ENCODE data around the gene MRPL55.

MRPL55 gene

DNA sequence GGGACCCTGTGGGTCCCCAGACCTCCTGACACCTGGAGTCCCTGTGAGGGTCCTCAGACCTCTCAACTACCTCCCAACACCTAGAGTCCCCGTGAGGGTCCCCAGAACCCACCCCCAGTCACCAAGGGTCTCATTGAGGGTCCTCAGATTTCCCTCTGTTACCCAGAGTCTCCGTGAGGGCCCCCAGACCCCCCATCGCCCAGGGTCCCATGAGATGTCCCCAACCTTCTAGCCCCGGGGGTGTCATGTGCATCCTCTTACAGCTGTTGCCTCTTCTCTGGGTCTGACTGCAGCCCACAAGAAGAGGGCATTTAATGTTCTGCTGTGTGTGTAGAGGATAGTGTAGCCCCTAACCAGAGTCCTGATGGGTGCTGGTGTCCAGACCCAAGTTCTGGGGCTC is 38.7 kb upstream of the MRPL55 start:
- DNase-seq (ENCODE audit: low read depth in 2 of 2) = no peak

DNA sequence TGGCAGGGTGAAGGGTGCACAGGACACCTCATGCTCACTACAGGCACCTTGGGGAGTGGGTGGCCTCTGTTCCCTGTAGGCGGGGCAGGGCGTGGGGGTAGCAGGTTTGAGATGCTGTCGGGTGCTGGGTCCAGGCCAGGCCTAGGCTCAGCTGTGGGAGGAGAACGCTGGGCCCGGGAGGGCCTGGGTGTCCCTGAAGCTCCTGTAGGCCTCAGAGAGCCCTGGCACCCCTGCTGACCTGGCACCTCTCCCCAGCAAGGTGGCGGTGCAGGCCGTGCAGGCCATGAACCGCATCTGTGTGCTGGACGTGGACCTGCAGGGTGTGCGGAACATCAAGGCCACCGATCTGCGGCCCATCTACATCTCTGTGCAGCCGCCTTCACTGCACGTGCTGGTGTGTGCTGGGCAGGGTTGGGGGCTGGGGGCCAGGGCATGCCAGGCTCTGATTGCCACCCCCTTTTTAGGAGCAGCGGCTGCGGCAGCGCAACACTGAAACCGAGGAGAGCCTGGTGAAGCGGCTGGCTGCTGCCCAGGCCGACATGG is 38.1 kb upstream of the MRPL55 start:
- DNase-seq (ENCODE audit: low read depth in 2 of 2) = no peak

DNA sequence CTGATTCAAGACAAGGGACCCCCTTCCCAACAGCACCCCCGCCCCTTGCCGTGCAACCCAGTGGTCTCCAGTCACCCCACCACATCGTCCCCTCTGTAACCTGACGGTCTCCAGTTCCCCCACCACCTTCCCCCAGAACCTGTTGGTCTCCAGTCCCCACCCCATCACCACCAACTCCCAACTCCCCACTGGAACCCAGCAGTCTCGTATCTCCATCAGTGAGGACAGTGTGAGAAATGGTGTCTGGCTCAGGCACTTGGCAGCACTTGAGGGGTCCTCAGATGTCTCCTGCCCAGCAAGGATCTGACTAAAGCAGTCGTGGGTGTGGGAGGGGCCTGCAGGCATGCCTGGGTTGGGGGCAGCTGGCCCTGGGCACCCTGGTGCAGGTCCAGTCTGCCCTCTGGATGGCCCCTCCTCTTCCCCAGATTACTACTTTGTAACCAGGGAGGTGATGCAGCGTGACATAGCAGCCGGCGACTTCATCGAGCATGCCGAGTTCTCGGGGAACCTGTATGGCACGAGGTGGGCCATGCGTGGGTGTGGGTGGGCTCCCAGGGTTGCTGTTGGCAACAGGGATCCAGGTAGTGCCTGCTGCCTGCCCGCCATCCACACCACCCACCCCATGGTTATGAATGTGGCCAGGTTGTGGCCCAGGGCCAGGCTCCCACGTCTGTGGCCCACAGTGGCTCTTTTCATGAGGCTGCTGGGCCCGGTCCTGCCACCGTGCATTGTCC is 37.5 kb upstream of the MRPL55 start:
- no peak for DNase-seq (ENCODE audit: low read depth in 2 of 2)

DNA sequence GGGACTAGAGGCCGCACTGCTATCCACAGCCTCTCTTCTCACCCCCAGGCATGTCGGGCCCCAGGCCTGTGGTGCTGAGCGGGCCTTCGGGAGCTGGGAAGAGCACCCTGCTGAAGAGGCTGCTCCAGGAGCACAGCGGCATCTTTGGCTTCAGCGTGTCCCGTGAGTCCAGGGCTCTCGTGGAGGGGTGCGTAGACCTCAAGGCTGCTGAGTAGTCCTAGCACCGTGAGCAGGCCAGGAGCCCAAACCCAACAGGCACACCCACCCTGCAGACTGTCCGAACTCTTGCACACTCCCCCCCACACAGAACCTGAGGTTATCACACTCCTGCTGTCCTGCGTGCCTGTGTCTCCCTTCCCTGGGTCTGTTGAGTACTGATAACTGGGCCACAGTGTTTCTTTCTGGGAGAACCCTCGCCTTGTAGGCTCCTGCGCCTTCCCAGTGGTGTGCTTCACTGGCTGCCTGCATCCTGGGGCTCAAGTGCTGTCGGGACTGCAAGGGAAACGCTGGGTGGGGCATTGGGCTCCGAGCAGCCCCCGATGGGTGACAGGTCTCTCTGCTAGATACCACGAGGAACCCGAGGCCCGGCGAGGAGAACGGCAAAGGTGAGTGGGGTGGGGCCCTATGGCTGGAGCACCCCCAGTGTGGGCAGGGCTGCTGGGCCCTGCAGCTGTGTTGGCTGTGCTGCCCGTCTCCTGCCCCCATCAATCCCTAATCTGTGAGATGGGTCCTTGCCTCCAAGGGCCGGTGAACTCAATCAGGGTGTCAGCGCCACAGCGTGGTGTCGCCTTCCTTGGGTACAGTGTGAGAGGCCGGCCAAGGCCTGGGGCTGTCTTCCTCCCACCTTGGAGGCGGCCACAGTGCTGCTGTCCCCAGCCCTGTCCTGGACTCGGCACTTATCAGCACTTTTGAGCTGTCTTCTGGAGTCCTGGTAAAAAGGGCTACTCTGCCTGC is 36.6 kb upstream of the MRPL55 start:
- DNase-seq (ENCODE audit: low read depth in 2 of 2) = no peak

DNA sequence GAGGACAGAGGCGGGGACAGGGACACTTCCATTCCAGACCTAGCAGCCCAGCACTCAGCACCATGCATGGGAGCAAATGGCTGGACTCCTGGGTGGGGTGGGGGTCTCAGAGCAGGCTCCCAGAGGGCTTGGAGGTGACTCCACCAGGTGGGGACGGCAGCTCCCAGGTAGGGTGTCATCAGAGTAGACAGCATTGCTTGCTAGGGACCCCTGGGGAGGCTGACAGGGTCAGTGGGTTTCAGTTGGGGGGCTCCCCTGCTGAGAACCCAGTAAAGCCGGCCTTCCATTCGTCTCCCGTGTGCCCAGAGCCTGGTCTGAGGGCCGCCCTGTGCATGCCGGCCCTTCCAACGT is 35.9 kb upstream of the MRPL55 start:
- no peak for DNase-seq (ENCODE audit: low read depth in 2 of 2)

DNA sequence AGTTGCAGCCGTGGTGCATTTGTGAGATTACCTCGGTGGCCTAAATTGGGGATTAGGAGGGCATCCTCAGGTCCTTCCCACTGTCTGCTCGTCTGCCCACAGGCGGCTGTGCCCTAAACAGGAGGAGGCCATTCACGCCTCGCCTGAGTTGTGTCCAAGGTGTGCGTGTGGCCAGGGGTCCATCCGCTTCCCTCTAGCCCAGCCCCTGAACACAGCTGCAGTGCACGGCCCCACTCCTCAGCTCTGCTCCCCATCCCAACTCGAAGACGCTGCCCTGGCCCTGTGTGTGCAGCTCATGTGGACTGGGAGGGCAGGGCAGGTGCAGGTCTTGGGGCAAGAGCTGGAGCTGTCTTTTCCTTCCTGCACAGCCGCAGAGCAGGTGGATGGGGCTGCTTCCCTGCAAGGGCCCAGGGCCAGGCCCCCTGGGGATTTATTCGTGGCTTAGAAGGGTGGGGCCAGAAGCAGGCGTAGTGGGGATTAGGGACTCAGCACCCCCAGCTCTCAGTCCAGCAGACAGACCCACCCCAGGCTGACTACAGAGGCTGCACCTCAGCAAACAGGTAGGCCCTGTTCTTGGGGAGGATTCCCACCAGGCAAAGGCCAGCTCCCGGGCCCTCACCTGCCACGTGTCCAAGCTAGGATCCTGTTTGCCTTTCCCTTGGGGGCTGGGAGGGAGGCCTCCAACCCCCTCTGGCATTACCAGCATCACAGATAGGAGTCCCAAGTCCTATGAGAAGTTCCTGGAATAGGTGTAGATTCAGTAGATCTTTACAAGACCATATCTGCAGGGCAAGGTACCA is 35.3 kb upstream of the MRPL55 start:
- DNase-seq (ENCODE audit: low read depth in 2 of 2) = no peak

DNA sequence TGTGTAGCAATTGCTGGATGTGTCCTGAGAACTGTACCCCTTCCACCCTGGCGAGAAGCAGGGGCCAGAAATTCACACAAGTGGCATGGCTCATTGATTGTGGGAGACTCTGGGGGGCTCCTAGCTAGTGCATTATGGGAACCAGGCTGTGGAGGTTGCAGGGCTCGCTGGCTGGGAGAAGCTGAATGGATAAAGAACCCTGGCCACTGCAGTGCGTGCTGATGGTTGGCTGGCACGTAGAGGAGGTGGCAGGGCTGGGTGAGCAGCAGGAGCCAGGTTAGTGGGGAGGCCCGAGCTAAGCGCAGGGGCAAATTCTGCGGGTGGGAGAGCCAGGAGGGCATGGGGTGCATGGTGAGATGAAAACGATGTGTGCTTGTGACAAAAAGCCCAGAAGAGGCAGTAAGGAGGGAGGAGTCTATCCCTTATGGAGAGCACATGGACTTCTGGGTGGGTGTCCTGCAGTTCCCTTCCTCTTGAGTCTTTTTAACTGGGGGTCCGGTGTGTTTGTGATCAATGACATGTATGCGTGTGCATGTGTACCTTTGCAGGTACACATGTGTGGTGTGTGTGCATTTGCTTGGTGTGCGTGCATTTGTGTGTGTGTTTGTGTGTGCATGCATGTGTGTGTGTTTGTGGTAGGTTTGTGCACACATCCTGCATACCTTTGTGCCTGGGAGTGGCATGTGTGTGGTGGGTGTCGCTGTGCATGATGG is 34.5 kb upstream of the MRPL55 start:
- no peak for DNase-seq (ENCODE audit: low read depth in 2 of 2)

DNA sequence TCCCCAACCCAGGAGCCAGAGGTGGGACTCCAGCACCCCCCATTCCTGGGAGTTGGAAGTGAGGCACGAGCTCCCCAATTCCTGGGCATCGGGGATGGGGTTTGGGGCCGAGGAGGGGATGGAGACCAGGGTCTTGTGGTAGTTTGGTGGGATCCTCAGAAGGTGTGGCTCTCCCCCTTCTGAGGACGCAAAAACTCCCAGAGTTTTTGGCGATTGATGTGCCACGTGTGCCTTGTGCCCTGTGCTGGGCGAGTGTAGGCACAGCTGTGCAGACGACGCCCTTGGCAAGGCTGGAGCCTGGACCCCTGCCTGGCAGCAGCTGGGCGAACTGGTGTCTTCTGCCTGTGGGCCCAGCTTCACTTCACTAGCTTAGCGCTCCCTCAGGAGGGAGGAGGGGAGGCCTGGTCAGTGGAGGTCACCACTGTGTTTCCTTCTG is 33.6 kb upstream of the MRPL55 start:
- no peak for DNase-seq (ENCODE audit: low read depth in 2 of 2)

DNA sequence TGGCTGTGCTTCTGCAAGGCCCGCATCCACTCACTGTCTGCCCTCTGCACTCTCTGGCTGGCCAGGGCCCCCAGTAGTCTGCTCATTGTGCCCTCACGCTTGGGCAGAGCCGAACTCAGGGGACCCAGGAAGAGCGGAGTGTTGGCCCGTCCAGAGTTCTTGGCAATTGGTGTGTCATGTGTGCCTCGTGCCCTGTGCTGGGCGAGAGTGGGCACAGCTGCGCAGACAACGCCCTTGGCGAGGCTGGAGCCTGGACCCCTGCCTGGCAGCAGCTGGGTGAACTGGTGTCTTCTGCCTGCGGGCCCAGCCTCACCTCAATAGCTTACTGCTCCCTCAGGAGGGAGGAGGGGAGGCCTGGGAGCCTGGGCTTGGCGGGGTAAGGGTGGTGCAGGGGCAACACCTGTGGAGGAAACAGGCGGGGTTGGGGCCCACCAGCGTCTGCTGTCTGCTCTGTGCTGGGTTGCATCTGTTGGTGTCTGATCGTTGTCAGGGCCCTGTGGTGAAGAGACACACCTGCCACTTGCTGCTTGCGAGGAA is 33.1 kb upstream of the MRPL55 start:
- no peak for DNase-seq (ENCODE audit: low read depth in 2 of 2)

DNA sequence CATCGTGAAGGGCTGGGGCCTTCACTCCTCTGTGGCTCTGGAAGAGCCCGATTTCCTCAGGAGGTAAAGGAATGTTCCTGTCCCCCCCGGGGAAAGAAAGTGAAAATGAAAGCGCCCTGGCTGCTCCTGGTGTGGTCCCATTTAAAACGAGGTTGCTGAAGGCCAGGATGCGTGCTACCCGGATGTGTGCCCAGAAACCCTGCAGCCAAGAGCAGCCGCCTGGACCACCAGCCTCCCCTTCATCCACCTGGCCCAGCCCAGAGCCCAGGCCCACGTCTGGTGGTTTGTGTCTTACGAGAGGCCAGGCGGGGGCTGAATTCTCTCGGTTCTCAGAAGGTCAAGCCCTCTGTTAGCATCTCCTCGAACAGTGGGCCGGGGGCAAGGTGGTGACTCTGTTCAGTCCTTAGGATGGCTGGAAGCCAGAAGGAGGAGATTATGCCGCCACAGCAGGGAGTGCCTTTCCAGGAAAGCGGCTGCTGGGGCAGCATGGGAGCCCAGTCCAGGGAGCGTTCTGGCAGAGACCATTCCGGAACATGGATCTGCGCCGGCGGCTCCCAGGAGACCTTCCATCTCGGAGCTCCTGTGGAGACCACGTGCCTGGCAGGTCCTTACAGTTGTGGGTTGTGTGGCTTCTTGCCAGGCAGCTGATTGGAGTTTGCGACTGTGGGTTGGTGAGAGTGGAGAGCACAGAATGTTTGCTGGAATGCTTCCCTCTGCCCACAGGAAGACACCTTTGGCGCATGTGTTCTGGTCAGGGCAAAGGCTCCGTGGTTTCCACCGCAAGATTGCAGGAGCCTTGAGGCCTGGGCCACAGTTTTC is 32.3 kb upstream of the MRPL55 start:
- DNase-seq (ENCODE audit: low read depth in 2 of 2) = no peak

DNA sequence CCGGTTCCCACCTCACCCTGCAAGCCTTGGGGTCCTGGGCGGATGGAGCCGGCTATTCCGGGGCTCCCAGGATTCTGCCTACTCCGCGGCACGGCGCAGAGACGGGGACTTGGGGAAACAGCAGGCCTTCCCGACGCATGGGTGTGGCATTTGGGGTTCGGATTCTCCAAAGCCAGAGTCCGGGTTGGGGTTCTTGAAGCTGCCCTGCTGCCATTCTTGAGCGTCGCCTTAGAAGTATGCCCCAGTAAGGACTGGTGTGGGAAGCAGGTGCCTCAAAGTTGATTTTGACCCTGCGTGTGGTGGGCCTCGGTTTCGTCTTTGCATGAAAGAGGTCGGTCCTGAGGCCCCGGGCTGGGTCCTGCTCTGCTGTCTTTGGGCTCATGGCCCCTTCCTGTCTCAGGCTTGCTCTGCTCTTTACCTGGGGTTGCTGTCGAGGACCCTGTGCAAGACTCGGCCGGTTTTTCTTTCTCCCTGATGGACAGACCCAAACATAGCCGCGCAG is 31.7 kb upstream of the MRPL55 start:
- DNase-seq (ENCODE audit: low read depth in 2 of 2) = no peak

DNA sequence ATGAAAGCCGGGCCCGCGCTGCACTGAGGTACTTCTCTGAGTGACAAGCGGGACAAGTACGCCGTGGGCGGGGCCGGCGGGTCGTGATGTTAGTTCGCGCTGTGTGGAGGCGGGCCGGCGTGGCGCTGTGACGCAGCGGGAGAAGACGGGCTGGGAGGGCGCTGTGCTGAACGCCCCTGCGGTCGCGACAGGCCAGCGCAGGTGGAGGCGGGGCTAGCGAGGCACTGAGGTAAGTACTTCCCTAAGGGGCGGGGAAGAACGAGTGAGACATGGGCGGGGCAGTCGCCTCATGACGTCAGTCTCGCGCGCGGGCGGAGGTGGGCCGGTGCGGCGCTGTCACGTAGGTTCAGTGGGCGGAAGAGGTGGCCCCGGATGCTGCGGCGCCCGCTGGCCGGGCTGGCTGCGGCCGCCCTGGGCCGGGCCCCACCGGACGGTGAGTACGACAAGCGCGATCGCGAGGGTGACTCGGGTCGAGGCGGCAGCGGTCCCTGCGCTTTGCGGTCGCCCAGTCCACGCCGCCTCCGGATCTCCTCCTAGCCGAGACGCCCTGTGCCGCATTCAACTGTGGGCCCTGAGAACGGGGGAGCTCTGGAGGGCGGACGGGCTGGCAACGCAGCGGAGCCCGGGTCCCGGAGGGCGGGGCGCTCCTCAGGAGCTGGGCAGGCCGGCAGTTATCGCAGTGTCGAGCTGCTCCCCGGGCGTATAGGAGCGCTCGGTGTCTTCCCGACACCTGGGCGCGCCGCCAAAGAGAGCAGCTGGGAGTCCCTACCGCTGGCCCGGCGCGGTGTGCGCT is 31.0 kb upstream of the MRPL55 start, which contains the start of gene GUK1:
GUK1 (plus strand) TSS at position 349 of the 793 bp plus-strand sequence; CDS start at position 373, 24 bp downstream.
- peak; percentile 99 to 100 for DNase-seq (ENCODE audit: low read depth in 2 of 2)

DNA sequence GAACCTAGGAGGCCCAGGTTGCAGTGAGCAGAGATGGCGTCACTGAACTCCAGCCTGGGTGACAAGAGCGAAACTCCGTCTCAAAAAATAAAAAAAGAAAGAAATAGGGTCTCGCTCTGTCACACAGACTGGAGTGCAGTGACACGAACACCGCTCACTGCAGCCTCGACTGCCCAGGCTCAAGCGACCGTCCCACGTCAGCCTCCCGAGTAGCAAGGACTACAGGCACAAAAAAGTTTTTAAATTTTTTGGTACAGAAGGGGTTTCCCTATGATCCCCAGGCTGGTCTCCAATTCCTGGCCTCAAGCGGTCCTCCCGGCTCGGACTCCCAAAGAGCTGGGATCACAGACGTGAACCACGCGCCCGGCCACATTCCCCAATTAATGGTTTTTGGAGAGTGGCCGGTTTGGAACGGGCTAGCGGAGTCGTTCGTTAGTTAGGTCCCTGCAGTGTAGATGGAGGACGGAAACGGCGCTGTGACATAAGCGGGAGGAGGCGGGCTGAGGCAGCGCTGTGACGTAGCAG is 30.4 kb upstream of the MRPL55 start:
- DNase-seq (ENCODE audit: low read depth in 2 of 2) = no peak

DNA sequence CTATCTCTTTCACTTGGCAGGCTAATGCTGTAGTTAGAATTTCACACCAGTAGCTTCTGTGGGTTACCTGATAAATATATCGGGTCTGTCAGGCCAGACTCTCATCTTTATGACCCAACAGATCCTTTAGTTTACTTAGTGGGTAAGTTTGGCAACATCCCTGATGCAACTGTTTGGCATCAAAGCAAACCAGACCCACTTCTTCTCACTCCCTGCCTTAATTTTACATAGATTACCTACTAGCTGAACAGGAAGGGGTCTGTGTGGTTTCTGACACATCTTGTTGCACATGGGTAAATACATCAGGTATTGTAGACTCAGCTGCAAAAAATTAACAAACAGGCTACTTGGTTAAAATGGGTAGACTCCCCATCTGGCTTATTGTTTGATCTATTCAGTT is 27.8 kb upstream of the MRPL55 start:
- DNase-seq (ENCODE audit: low read depth in 2 of 2) = no peak

DNA sequence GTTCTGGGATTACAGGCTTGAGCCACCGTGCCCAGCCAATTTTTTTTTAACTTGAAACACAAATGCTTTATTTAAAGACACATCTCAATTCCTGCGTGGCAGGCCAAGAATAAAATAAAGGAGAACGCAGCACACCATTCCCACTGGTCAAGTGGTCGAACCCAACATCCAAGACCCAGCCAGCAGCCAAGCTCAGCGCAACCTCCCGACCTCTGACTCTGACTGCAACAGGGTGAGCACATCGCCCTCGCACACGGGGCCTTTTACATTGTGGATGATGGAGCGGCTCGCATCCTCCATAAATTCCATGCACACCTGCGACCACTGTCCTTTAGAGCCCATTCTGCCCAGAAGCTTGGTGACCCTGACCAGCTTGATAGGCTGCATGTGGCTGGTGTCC is 25.5 kb upstream of the MRPL55 start:
- no peak for DNase-seq (ENCODE audit: low read depth in 2 of 2)

DNA sequence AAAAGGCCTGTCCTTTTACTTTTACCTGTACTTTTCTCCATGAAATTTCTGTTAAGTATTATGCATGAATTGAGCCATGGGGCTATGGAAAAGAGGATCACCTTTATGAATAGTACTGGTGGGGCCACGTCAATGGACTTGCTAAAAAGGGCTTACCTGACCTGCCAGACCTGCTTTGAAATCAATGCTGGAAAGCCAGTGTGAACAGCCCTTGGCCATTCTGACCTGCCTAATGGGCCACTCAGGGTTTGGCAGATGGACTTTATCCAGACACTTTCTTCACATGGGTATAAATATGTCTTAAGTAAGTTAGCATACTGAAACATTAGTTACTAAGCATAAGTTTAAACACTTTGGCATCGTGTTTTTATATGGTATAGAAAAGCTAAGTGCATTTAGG is 22.7 kb upstream of the MRPL55 start:
- DNase-seq (ENCODE audit: low read depth in 2 of 2) = no peak

DNA sequence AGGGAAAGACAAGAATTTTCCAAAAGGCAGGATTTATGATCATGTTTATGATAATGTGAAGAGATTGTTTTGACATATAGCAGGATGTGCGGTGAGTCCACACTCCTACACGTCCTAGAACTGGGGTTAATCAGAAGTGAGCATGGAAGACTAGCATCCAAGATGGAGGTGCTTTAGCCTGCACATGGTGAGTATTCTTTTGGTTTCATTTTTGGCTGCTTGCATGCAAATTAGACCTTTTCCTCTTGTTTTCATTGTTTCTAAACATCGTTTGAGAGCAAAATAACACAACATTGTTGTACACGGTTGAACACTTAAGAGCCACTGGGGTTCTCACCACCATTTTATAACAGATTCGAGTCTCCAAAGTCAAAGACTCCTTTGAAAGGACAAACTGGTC is 16.1 kb upstream of the MRPL55 start:
- no peak for DNase-seq (ENCODE audit: low read depth in 2 of 2)

DNA sequence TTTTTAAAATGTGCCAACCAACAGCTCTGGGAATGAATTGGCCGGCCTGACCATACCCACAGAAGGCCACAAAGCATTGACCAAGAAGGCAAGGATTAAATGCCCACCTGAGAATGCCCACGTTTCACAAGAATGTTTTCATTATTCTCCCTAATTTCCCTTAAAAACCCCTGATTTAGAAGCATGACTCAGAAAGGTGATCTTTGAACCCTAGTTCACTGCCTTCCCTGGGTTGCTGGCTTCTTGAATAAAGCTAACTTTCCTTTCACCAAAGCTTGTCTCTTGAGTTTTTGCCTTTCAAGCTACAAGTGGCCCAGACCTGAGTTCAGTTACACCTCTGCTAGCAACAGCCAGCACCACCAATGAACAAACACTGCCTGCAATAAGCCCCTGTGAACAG is 14.4 kb upstream of the MRPL55 start:
- no peak for DNase-seq (ENCODE audit: low read depth in 2 of 2)

DNA sequence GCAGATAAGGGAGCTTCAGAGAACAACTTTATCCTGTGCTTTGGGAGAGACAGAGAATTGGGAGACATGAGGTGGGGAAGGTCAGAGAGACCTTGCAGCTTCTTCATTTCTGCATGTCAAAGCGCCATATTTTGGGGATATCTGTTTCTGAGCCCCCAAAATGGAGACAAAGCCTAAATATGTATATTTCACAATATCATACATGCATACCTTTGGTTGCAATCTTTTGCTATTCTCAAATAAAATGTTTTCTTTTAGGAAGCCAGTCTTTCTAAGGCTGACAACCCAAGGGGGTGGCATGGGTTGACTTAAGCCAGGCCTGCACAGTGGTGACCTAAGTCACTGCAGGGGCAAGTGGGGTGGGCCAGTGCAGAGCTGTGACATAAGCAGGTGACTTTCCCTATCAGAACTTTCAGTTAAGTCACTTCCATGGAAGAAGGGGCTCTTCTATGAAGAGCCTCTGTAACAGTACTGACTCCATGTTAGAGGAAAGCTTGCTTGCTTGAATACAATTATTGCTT is 13.9 kb upstream of the MRPL55 start:
- DNase-seq (ENCODE audit: low read depth in 2 of 2) = no peak

Data from stimulated activated CD4-positive, alpha-beta T cell treated with anti-CD3 and anti-CD28 coated beads, Interleukin-12 subunit alpha, Interleukin-12 subunit beta, amount 100 ng/mL, for 24 hours (primary cell).